ENCODE measurements around the gene GANAB.

- TF ChIP-seq CTCF (IDR thresholded peaks at IDR 0.05; ENCODE audit: poor library complexity) (peak; percentile 9), EZH2 (IDR thresholded peaks at IDR 0.05; ENCODE audit: borderline replicate concordance) (no peak)
Measured at GRCh38 chr11:62602141-62603071, 44.0 kb downstream of the GANAB start.

All from hepatocyte (in vitro differentiated cells).